Measurements from ENCODE around the gene TTC39C.

TTC39C gene

GRCh38 chr18:24048261-24048660, 33.7 kb downstream of the TTC39C start:
- no peak overlapping the region for H3K9ac ChIP-seq (ENCODE audit: insufficient read length, low read depth)
- H3K27me3 ChIP-seq (ENCODE audit: insufficient read depth, insufficient read length): no peaks in the 10 kb centered on the region
- no peaks in the 10 kb centered on the region for H3K36me3 ChIP-seq (ENCODE audit: insufficient read depth, insufficient read length, low read length)
- no peaks in the 10 kb centered on the region for H3K4me1 ChIP-seq (ENCODE audit: insufficient read depth, insufficient read length)
- TF ChIP-seq YY1 (IDR thresholded peaks at IDR 0.05; ENCODE audit: insufficient read depth, insufficient read length): no peak
- no peak for TF ChIP-seq ZNF274 (IDR thresholded peaks at IDR 0.05; ENCODE audit: low read depth, low read length)
- TF ChIP-seq SUZ12 (IDR thresholded peaks at IDR 0.05; ENCODE audit: extremely low read depth, insufficient read depth, insufficient read length): no peak
- H3K9me3 ChIP-seq (ENCODE audit: insufficient read depth, low read length): no peaks in the 10 kb centered on the region
- no peak for DNase-seq (ENCODE audit: low read depth, low spot score)
- no peak overlapping the region for H3K4me3 ChIP-seq (ENCODE audit: insufficient read length, low read depth)

GRCh38 chr18:24049142-24049541, 34.6 kb downstream of the TTC39C start:
- Histone ChIP-seq H3K9me3 (ENCODE audit: insufficient read depth, low read length) (no peaks in the 10 kb centered on the region), H3K4me1 (ENCODE audit: insufficient read depth, insufficient read length) (no peaks in the 10 kb centered on the region), H3K4me3 (ENCODE audit: insufficient read length, low read depth) (no peak overlapping the region), H3K27me3 (ENCODE audit: insufficient read depth, insufficient read length) (no peaks in the 10 kb centered on the region), H3K36me3 (ENCODE audit: insufficient read depth, insufficient read length, low read length) (no peaks in the 10 kb centered on the region), H3K9ac (ENCODE audit: insufficient read length, low read depth) (no peak overlapping the region)
- no peak for TF ChIP-seq YY1 (IDR thresholded peaks at IDR 0.05; ENCODE audit: insufficient read depth, insufficient read length)
- no peak for TF ChIP-seq SUZ12 (IDR thresholded peaks at IDR 0.05; ENCODE audit: extremely low read depth, insufficient read depth, insufficient read length)
- no peak for TF ChIP-seq ZNF274 (IDR thresholded peaks at IDR 0.05; ENCODE audit: low read depth, low read length)
- DNase-seq (ENCODE audit: low read depth, low spot score): no peak

- no peak for TF ChIP-seq ZNF274 (IDR thresholded peaks at IDR 0.05; ENCODE audit: low read depth, low read length)
- TF ChIP-seq YY1 (IDR thresholded peaks at IDR 0.05; ENCODE audit: insufficient read depth, insufficient read length): no peak
- TF ChIP-seq SUZ12 (IDR thresholded peaks at IDR 0.05; ENCODE audit: extremely low read depth, insufficient read depth, insufficient read length): no peak
- no peak for DNase-seq (ENCODE audit: low read depth, low spot score)
- no peaks in the 10 kb centered on the region for H3K27me3 ChIP-seq (ENCODE audit: insufficient read depth, insufficient read length)
- no peaks in the 10 kb centered on the region for H3K4me1 ChIP-seq (ENCODE audit: insufficient read depth, insufficient read length)
- no peak overlapping the region for H3K9ac ChIP-seq (ENCODE audit: insufficient read length, low read depth)
- H3K9me3 ChIP-seq (ENCODE audit: insufficient read depth, low read length): no peaks in the 10 kb centered on the region
- H3K4me3 ChIP-seq (ENCODE audit: insufficient read length, low read depth): no peak overlapping the region
- H3K36me3 ChIP-seq (ENCODE audit: insufficient read depth, insufficient read length, low read length): no peaks in the 10 kb centered on the region
Observed at GRCh38 chr18:24051031-24051947, 36.7 kb downstream of the TTC39C start.

- Histone ChIP-seq H3K27me3 (ENCODE audit: insufficient read depth, insufficient read length) (no peaks in the 10 kb centered on the region), H3K9ac (ENCODE audit: insufficient read length, low read depth) (no peak overlapping the region), H3K4me1 (ENCODE audit: insufficient read depth, insufficient read length) (no peaks in the 10 kb centered on the region), H3K4me3 (ENCODE audit: insufficient read length, low read depth) (no peak overlapping the region), H3K36me3 (ENCODE audit: insufficient read depth, insufficient read length, low read length) (no peaks in the 10 kb centered on the region), H3K9me3 (ENCODE audit: insufficient read depth, low read length) (no peaks in the 10 kb centered on the region)
- TF ChIP-seq SUZ12 (IDR thresholded peaks at IDR 0.05; ENCODE audit: extremely low read depth, insufficient read depth, insufficient read length): no peak
- TF ChIP-seq ZNF274 (IDR thresholded peaks at IDR 0.05; ENCODE audit: low read depth, low read length): no peak
- TF ChIP-seq YY1 (IDR thresholded peaks at IDR 0.05; ENCODE audit: insufficient read depth, insufficient read length): no peak
- no peak for DNase-seq (ENCODE audit: low read depth, low spot score)
Observed at GRCh38 chr18:24052053-24052452, 37.5 kb downstream of the TTC39C start.

GRCh38 chr18:24053211-24053610, 38.7 kb downstream of the TTC39C start:
- Histone ChIP-seq H3K27me3 (ENCODE audit: insufficient read depth, insufficient read length) (no peaks in the 10 kb centered on the region), H3K4me1 (ENCODE audit: insufficient read depth, insufficient read length) (no peaks in the 10 kb centered on the region)

GRCh38 chr18:24054130-24054529, 39.6 kb downstream of the TTC39C start:
- Histone ChIP-seq H3K4me3 (ENCODE audit: insufficient read length, low read depth) (no peak overlapping the region), H3K36me3 (ENCODE audit: insufficient read depth, insufficient read length, low read length) (no peaks in the 10 kb centered on the region), H3K9ac (ENCODE audit: insufficient read length, low read depth) (no peak overlapping the region), H3K9me3 (ENCODE audit: insufficient read depth, low read length) (no peaks in the 10 kb centered on the region), H3K27me3 (ENCODE audit: insufficient read depth, insufficient read length) (no peaks in the 10 kb centered on the region), H3K4me1 (ENCODE audit: insufficient read depth, insufficient read length) (no peaks in the 10 kb centered on the region)
- no peak for DNase-seq (ENCODE audit: low read depth, low spot score)
- no peak for TF ChIP-seq YY1 (IDR thresholded peaks at IDR 0.05; ENCODE audit: insufficient read depth, insufficient read length)
- TF ChIP-seq ZNF274 (IDR thresholded peaks at IDR 0.05; ENCODE audit: low read depth, low read length): no peak
- no peak for TF ChIP-seq SUZ12 (IDR thresholded peaks at IDR 0.05; ENCODE audit: extremely low read depth, insufficient read depth, insufficient read length)

More at GRCh38 chr18:24053211-24053610, 38.7 kb downstream of the TTC39C start:
- DNase-seq (ENCODE audit: low read depth, low spot score): no peak
- TF ChIP-seq ZNF274 (IDR thresholded peaks at IDR 0.05; ENCODE audit: low read depth, low read length) (no peak), YY1 (IDR thresholded peaks at IDR 0.05; ENCODE audit: insufficient read depth, insufficient read length) (no peak), SUZ12 (IDR thresholded peaks at IDR 0.05; ENCODE audit: extremely low read depth, insufficient read depth, insufficient read length) (no peak)
- no peak overlapping the region for H3K9ac ChIP-seq (ENCODE audit: insufficient read length, low read depth)
- no peaks in the 10 kb centered on the region for H3K9me3 ChIP-seq (ENCODE audit: insufficient read depth, low read length)
- no peak overlapping the region for H3K4me3 ChIP-seq (ENCODE audit: insufficient read length, low read depth)
- H3K36me3 ChIP-seq (ENCODE audit: insufficient read depth, insufficient read length, low read length): no peaks in the 10 kb centered on the region

GRCh38 chr18:24055009-24055804, 40.7 kb downstream of the TTC39C start:
- no peak overlapping the region for H3K4me3 ChIP-seq (ENCODE audit: insufficient read length, low read depth)
- DNase-seq (ENCODE audit: low read depth, low spot score): no peak
- no peaks in the 10 kb centered on the region for H3K9me3 ChIP-seq (ENCODE audit: insufficient read depth, low read length)
- H3K36me3 ChIP-seq (ENCODE audit: insufficient read depth, insufficient read length, low read length): no peaks in the 10 kb centered on the region
- no peaks in the 10 kb centered on the region for H3K27me3 ChIP-seq (ENCODE audit: insufficient read depth, insufficient read length)
- no peak overlapping the region for H3K9ac ChIP-seq (ENCODE audit: insufficient read length, low read depth)
- TF ChIP-seq ZNF274 (IDR thresholded peaks at IDR 0.05; ENCODE audit: low read depth, low read length) (no peak), YY1 (IDR thresholded peaks at IDR 0.05; ENCODE audit: insufficient read depth, insufficient read length) (no peak), SUZ12 (IDR thresholded peaks at IDR 0.05; ENCODE audit: extremely low read depth, insufficient read depth, insufficient read length) (no peak)
- no peaks in the 10 kb centered on the region for H3K4me1 ChIP-seq (ENCODE audit: insufficient read depth, insufficient read length)

Measured in NT2/D1 (cell line).